ENCODE measurements around the gene LRP3.
"Not testable (repeated sequence)": the region's sequence is repeated elsewhere in the genome, so short reads cannot be mapped to it uniquely, and the experiment has no call there.

LRP3 gene

GRCh38 chr19:33175156-33175782 is 18.9 kb upstream of the LRP3 start:
- in situ Hi-C loops (cut with HindIII; ENCODE audit: low pct_ligation_motif_present, low pct_unique_long_range_greater_than_20kb, low sequenced_read_pairs) = no loop called here
- no peak for DNase-seq

GRCh38 chr19:33175886-33176669 is 18.1 kb upstream of the LRP3 start:
- peak; percentile 39 for DNase-seq
- in situ Hi-C loops (cut with HindIII; ENCODE audit: low pct_ligation_motif_present, low pct_unique_long_range_greater_than_20kb, low sequenced_read_pairs) = no loop called here

- peak; percentile 97 for DNase-seq
- in situ Hi-C loops (cut with HindIII; ENCODE audit: low pct_ligation_motif_present, low pct_unique_long_range_greater_than_20kb, low sequenced_read_pairs) = no loop called here
Measured at GRCh38 chr19:33176670-33177416, 17.3 kb upstream of the LRP3 start.

DNA sequence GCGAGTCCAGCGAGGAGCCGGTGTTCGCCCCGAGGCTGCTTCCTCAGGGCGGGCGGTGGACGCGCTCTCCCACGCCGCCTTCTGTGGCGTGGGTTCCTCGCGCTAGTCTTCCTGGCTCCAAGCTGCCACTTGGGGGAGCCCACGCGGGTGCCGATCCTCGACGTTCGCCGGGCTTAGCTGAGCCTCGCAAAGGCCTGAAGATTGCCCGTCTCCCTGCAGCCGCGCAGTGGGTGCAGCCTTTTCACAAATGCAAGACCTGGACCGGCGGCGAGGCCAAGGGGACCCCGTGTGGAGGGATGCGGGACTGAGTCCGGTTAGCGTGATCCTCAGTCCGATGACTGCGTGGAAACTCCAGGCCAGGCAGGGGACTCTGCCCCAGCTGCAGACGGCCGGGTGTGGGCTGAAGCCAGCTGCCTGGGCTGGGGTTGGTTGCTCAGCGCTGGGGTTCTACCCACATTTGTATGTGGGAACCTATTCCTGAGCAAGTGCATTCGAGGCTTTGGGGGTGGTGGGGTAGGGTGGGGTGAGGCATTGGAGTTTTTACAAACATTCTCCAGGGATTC is 16.6 kb upstream of the LRP3 start:
- in situ Hi-C loops (cut with HindIII; ENCODE audit: low pct_ligation_motif_present, low pct_unique_long_range_greater_than_20kb, low sequenced_read_pairs) = no loop called here
- peak; percentile 54 for DNase-seq

- no peak for DNase-seq
- in situ Hi-C loops (cut with HindIII; ENCODE audit: low pct_ligation_motif_present, low pct_unique_long_range_greater_than_20kb, low sequenced_read_pairs) = no loop called here
Measured at GRCh38 chr19:33186431-33187182, 7.5 kb upstream of the LRP3 start.

DNA sequence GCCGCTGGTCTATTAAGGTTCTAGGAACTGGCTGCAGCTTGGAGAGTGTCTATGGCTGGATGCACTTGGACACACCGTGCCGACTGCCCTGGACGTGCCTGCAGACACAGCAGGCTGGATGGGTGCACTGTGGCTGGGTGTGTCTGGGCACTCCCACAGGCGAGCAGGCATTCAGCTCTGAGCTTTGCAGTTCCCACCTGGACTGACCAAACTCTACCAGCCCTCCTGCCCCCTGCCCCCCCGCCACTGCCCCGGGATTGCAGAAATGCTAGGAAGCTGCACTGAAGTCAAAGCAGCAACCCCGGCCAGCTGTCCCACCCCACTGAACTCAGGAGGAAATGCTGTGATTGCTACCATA is 7.0 kb upstream of the LRP3 start:
- no peak for DNase-seq
- in situ Hi-C loops (cut with HindIII; ENCODE audit: low pct_ligation_motif_present, low pct_unique_long_range_greater_than_20kb, low sequenced_read_pairs) = no loop called here

- in situ Hi-C loops (cut with HindIII; ENCODE audit: low pct_ligation_motif_present, low pct_unique_long_range_greater_than_20kb, low sequenced_read_pairs) = no loop called here
- DNase-seq = no peak
Measured at GRCh38 chr19:33189453-33189852, 4.7 kb upstream of the LRP3 start.

GRCh38 chr19:33191092-33191491 is 3.0 kb upstream of the LRP3 start:
- DNase-seq; in situ Hi-C loops (cut with HindIII; ENCODE audit: low pct_ligation_motif_present, low pct_unique_long_range_greater_than_20kb, low sequenced_read_pairs): not testable (repeated sequence)

DNA sequence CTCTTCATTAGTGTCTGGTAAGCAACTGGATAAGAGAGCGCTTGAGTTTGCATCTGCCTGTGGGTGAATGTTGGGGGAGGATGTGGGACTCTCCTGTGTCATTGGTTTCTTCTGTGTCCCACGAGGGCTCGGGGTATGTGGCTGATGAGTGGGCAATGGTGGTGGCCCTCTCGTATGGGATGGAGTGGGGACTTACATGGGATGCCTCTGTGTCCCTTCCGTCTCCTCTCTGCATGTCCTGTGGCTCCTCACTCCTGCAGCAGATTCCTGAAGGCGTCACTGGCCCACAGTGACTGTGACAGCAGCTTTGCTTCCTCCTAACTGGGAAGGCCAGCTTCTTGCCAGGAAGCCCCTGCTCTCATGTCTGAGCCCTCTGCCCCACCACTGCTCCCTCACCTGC is 2.6 kb upstream of the LRP3 start:
- in situ Hi-C loops (cut with HindIII; ENCODE audit: low pct_ligation_motif_present, low pct_unique_long_range_greater_than_20kb, low sequenced_read_pairs) = no loop called here
- DNase-seq = no peak

DNA sequence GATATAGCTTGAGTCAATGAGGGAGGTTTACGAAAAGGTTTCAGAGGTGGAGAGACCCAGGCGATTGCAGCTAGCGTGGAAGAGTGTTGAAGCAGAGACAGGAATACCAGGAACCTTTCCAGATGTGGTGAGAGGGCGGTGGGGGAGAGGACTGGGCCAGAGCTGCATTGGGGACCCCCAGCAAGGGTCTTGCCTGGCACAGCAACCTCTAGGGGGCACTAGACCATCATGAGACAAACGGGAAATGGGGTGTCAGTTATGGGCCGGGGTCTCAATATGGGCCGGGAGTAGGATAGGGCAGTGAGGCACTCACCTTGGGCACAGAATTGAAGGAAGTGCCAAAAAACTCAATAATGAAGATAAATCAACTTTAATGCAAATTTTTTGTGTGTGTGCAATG is 2.1 kb upstream of the LRP3 start:
- in situ Hi-C loops (cut with HindIII; ENCODE audit: low pct_ligation_motif_present, low pct_unique_long_range_greater_than_20kb, low sequenced_read_pairs) = no loop called here
- DNase-seq = no peak

GRCh38 chr19:33193269-33193864 is 763 bp upstream of the LRP3 start:
- in situ Hi-C loops (cut with HindIII; ENCODE audit: low pct_ligation_motif_present, low pct_unique_long_range_greater_than_20kb, low sequenced_read_pairs) = no loop called here
- no peak for DNase-seq

DNA sequence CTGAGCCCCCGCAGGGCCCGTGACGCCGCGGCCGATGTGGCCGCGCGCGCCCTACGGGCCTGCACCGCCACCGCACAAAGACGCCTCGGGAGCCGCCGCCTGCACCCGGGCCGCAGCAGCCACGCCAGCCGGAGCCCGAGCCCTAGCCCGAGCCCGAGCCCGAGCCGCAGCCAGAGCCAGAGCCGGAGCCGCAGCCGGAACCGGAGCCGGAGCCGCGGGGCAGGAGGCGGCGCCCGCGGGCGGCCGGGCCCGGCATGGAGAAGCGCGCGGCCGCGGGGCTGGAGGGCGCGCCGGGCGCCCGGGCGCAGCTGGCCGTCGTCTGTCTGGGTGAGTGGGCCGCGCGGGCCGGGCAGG is 379 bp downstream of the LRP3 start:
- in situ Hi-C loops (cut with HindIII; ENCODE audit: low pct_ligation_motif_present, low pct_unique_long_range_greater_than_20kb, low sequenced_read_pairs) = no loop called here
- DNase-seq = no peak

GRCh38 chr19:33194886-33195644 is 935 bp downstream of the LRP3 start:
- no peak for DNase-seq
- in situ Hi-C loops (cut with HindIII; ENCODE audit: low pct_ligation_motif_present, low pct_unique_long_range_greater_than_20kb, low sequenced_read_pairs) = no loop called here

GRCh38 chr19:33195645-33196347 is 1.7 kb downstream of the LRP3 start:
- DNase-seq = no peak
- in situ Hi-C loops (cut with HindIII; ENCODE audit: low pct_ligation_motif_present, low pct_unique_long_range_greater_than_20kb, low sequenced_read_pairs) = no loop called here

DNA sequence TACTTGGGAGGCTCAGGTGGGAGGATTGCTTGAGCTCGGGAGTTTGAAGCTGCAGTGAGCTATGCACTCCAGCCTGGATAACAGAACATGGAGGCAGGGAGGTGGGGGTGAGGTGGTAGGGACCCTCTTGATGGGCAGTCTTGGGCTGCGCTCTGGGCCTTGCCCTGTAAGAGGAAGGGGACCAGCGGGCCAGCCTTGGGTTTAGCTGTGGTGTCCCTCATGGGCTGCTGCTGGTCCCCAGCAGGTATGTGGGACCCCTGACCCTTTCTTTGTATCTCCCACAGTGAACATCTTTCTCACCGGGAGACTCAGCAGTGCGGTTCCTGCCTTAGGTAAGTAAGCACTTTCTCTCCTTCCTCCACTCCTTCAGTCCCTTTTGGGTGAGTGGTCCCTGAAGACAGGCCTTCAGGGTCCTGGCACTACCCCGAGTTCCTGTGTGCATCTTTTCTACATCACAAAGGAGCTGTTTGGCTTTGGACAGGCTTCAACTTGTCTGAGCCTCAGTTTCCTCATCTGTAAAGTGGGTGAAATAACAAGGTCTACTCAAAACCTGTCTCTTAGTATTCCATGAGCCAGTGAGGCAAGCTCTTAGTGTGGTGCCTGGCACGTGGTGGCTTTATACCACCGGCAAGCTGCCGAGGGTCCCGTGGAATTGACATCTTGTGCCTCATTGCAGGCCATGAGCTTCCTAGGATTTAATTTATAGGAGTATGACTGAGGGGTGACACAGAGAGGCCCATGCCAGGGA is 2.5 kb downstream of the LRP3 start:
- in situ Hi-C loops (cut with HindIII; ENCODE audit: low pct_ligation_motif_present, low pct_unique_long_range_greater_than_20kb, low sequenced_read_pairs) = no loop called here
- no peak for DNase-seq

DNA sequence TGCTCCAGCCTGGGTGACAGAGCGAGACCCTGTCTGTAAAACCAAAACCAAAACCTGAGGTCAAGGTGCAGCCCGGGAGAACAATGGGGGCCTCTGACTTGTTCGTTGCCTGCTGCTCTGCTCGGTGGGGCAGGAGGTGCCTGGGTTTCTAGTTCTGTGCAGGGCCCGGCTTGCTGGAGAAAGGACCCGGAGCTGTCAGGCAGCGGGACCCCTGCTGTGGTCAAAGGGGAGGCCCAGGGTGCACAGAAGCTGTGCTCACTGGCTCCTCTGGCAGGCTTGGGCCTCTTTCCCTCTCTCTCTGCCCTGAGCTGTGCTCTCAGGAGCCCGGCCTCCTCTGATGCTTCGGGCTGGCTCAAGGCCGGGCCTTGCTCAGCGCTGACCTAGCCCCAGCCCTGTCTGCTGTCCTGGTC is 3.5 kb downstream of the LRP3 start:
- DNase-seq = no peak
- in situ Hi-C loops (cut with HindIII; ENCODE audit: low pct_ligation_motif_present, low pct_unique_long_range_greater_than_20kb, low sequenced_read_pairs) = no loop called here

DNA sequence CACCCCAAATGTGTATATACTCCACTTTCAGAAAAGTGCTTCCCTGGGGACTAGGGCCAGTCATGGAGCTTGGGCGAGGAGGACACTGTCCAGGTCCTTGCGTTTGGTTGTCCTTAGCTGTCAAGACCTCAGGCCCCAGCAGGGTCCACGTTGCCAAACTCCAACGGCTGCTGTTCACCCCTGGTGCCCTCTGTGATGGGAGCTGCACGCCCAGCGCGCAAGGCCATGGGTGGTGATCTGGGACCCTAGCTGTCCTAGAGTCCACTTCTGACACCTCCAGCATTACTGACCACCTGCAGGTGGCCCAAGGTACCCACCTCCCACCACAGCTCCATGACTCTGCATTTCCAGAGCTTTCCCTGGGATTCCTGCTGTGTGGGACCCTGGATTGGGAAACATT is 4.0 kb downstream of the LRP3 start:
- DNase-seq = no peak
- in situ Hi-C loops (cut with HindIII; ENCODE audit: low pct_ligation_motif_present, low pct_unique_long_range_greater_than_20kb, low sequenced_read_pairs) = no loop called here
